Smooth muscle cell (in vitro differentiated cells): Measurements from ENCODE around the gene SCARB2. TPM values are rescaled to one million over a fixed set of nuclear protein-coding genes. Genes with fewer than 3 reads are reported as not detected.

Experiments used
- DNase-seq: peaks from one replicate; lab custom pipeline; 2025; ENCODE audit not compliant: unreplicated experiment; lab: John Stamatoyannopoulos, UW
- H2AFZ ChIP-seq: fragments of 200-600 bp; sonication (generic); 2 replicates; pipeline ENCODE4 v1.6.0; 2016; ENCODE audit warnings: antibody characterized with exemption, low read depth, mild to moderate bottlenecking
- H3F3A ChIP-seq: fragments of 200-600 bp; sonication (generic); 2 replicates; pipeline ENCODE4 v1.6.0; 2017; ENCODE audit warnings: antibody characterized with exemption, low read depth
- H3K27ac ChIP-seq: fragments of 200-600 bp; sonication (generic); 2 replicates; pipeline ENCODE4 v1.5.1; 2016; ENCODE audit warnings: low read depth, mild to moderate bottlenecking
- H3K27me3 ChIP-seq: fragments of 200-600 bp; sonication (generic); 2 replicates; pipeline ENCODE4 v1.6.1; 2016; ENCODE audit warnings: low read depth, mild to moderate bottlenecking
- H3K36me3 ChIP-seq: fragments of 200-600 bp; sonication (generic); 2 replicates; pipeline ENCODE4 v1.5.1; 2016; ENCODE audit warnings: low read depth
- H3K4me1 ChIP-seq: fragments of 200-600 bp; sonication (generic); 2 replicates; pipeline ENCODE4 v1.5.1; 2016; ENCODE audit warnings: low read depth
- H3K4me2 ChIP-seq: fragments of 200-600 bp; sonication (generic); 2 replicates; pipeline ENCODE4 v1.6.0; 2016; ENCODE audit warnings: mild to moderate bottlenecking
- H3K4me3 ChIP-seq: fragments of 200-600 bp; sonication (generic); 2 replicates; pipeline ENCODE4 v1.5.1; 2016; ENCODE audit warnings: mild to moderate bottlenecking
- H3K79me2 ChIP-seq: fragments of 200-600 bp; sonication (generic); 2 replicates; pipeline ENCODE4 v1.6.0; 2016; ENCODE audit warnings: low read depth, mild to moderate bottlenecking
- H3K9ac ChIP-seq: fragments of 200-600 bp; sonication (generic); 2 replicates; pipeline ENCODE4 v1.6.0; 2016; ENCODE audit warnings: low read depth
- H3K9me3 ChIP-seq: fragments of 200-600 bp; sonication (generic); replicated peaks from 2 replicates; pipeline ENCODE4 v1.5.1; 2016; ENCODE audit warnings: low read depth
- H4K20me1 ChIP-seq: fragments of 200-600 bp; sonication (generic); 2 replicates; pipeline ENCODE4 v1.6.0; 2016; ENCODE audit warnings: low read depth
- WGBS: methylation state at CpG from one replicate; pipeline ENCODE4 v1.1.7; 2016; ENCODE audit warnings: low lambda C conversion rate; 5-methylcytosine and 5-hydroxymethylcytosine counted together
- polyA plus RNA-seq: library from polyadenylated mRNA; unstranded; fragments of >200 nt; fragmentation: Nextera tagmentation; extraction: Ambion mirVana; gene quantifications from 2 replicates; pipeline ENCODE4 v1.2.1, GENCODE V29; 2016
- total RNA-seq: library from RNA; depleted of rRNA; stranded (reverse); fragments of >200 nt; gene quantifications from 2 replicates; pipeline ENCODE4 v1.2.3, GENCODE V29; 2014
- TF ChIP-seq, protein P1 (sequence below): fragments of 200-600 bp; sonication (generic); IDR thresholded peaks from 2 replicates; pipeline ENCODE4 v1.5.1; 2017; ENCODE audit warnings: borderline replicate concordance, mild to moderate bottlenecking, antibody characterized with exemption; ENCODE audit not compliant: insufficient read depth, poor library complexity, severe bottlenecking

SCARB2 gene
- total and polyA plus RNA-seq, 2 experiments from 2014 or later: 162 to 270 TPM

- Histone ChIP-seq H3K79me2 (no peaks in the 10 kb centered on the region), H4K20me1 (no peaks in the 10 kb centered on the region), H2AFZ (no peak overlapping the region), H3K4me2 (no peak overlapping the region), H3K9me3 (no peaks in the 10 kb centered on the region), H3K4me1 (peaks cover 6% of the 10 kb centered on the region), H3F3A (no peaks in the 10 kb centered on the region), H3K9ac (no peak overlapping the region), H3K36me3 (no peaks in the 10 kb centered on the region), H3K4me3 (no peak overlapping the region), H3K27ac (no peak overlapping the region), H3K27me3 (peaks cover 10% of the 10 kb centered on the region)
- WGBS: 89% methylated on average over 6 of the region's 6 CpGs
- TF ChIP-seq, protein P1, sequence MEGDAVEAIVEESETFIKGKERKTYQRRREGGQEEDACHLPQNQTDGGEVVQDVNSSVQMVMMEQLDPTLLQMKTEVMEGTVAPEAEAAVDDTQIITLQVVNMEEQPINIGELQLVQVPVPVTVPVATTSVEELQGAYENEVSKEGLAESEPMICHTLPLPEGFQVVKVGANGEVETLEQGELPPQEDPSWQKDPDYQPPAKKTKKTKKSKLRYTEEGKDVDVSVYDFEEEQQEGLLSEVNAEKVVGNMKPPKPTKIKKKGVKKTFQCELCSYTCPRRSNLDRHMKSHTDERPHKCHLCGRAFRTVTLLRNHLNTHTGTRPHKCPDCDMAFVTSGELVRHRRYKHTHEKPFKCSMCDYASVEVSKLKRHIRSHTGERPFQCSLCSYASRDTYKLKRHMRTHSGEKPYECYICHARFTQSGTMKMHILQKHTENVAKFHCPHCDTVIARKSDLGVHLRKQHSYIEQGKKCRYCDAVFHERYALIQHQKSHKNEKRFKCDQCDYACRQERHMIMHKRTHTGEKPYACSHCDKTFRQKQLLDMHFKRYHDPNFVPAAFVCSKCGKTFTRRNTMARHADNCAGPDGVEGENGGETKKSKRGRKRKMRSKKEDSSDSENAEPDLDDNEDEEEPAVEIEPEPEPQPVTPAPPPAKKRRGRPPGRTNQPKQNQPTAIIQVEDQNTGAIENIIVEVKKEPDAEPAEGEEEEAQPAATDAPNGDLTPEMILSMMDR: no peak
- DNase-seq: no peak
These were observed 42.4 kb upstream of the SCARB2 start for GRCh38 chr4:76256032-76256431.

- H3K9me3 ChIP-seq: no peaks in the 10 kb centered on the region
- H3K4me1 ChIP-seq: peaks cover 6% of the 10 kb centered on the region
- H3K4me3 ChIP-seq: no peak overlapping the region
- H3K27me3 ChIP-seq: peaks cover 28% of the 10 kb centered on the region
- H3K79me2 ChIP-seq: no peaks in the 10 kb centered on the region
- no peaks in the 10 kb centered on the region for H3K36me3 ChIP-seq
- no peak overlapping the region for H2AFZ ChIP-seq
- no peak overlapping the region for H3K4me2 ChIP-seq
- TF ChIP-seq, protein P1: no peak
- no peak overlapping the region for H3K9ac ChIP-seq
- 91% methylated on average over 6 of the region's 6 CpGs for WGBS
- no peak overlapping the region for H3K27ac ChIP-seq
- no peak for DNase-seq
- no peaks in the 10 kb centered on the region for H3F3A ChIP-seq
- no peaks in the 10 kb centered on the region for H4K20me1 ChIP-seq
These were observed 39.9 kb upstream of the SCARB2 start for GRCh38 chr4:76253511-76253910.

- H3K27me3 ChIP-seq: peaks cover 32% of the 10 kb centered on the region
- no peaks in the 10 kb centered on the region for H3K36me3 ChIP-seq
- no peaks in the 10 kb centered on the region for H3K9me3 ChIP-seq
- H3K27ac ChIP-seq: no peak overlapping the region
- TF ChIP-seq, protein P1: no peak
- no peak for DNase-seq
- no peaks in the 10 kb centered on the region for H4K20me1 ChIP-seq
- H3F3A ChIP-seq: no peaks in the 10 kb centered on the region
- H2AFZ ChIP-seq: peak overlapping the region; percentile 77
- H3K4me1 ChIP-seq: peaks cover 6% of the 10 kb centered on the region
- H3K9ac ChIP-seq: peak overlapping the region; percentile 87
- H3K79me2 ChIP-seq: no peaks in the 10 kb centered on the region
- 88% methylated on average over 8 of the region's 8 CpGs for WGBS
- peak overlapping the region; percentile 63 for H3K4me3 ChIP-seq
- peak overlapping the region; percentile 97 for H3K4me2 ChIP-seq
These were observed 38.6 kb upstream of the SCARB2 start for GRCh38 chr4:76252271-76252653.

DNA sequence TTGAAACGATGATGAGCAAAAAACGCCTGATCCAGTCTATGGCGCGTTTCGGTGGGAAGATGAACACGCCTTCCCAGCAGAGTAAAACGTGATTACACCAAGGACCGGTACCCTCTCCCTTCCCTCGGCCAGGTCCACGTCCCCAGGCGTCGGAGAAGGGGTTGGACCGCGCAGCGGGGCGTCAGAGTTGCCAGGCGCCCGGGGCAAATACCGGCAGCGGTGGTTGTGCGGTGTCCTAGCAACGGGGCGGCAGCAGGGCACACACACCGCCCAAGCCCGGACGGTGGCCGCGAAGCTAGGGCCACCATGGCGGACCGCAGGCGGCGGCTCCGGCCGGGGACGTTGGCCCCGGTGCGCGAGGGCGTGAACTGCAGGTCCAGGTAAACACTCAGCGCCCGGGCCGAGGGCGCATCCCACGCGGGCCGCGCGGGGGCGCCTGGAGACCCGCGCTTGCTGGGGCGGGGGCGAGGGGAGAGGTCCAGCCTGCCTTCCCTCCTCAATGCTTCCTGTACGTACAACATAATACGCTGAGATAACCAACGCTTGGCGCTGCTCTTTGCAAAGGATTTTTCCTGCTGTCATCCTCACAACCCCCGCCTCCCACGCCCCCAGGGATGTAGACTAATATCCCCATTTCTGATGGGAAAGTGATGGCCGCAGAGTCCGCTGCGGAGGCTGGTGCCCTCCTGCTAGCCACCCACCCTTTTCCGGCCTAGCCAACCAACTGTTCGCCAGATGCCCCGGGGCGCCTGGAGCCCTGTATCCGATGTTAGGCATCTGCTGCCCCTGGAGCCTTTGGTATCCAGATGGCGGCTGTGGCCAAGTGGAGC is 38.0 kb upstream of the SCARB2 start, which contains the start of gene FAM47E:
Gene FAM47E (plus strand): TSS at position 281 of the 830 bp plus-strand sequence. CDS start 26 bp downstream, at position 307.
- Histone ChIP-seq H3K4me2 (peak within 1 kb of the TSS; percentile 97), H3K36me3 (no peaks in the 10 kb centered on the region), H3K79me2 (no peaks in the 10 kb centered on the region), H3K9me3 (no peaks in the 10 kb centered on the region), H3K4me3 (peak within 1 kb of the TSS; percentile 63), H3F3A (no peaks in the 10 kb centered on the region), H4K20me1 (no peaks in the 10 kb centered on the region), H3K9ac (peak within 1 kb of the TSS; percentile 87), H2AFZ (peak within 1 kb of the TSS; percentile 77), H3K4me1 (peaks cover 6% of the 10 kb centered on the region), H3K27me3 (peaks cover 32% of the 10 kb centered on the region), H3K27ac (no peak within 1 kb of the TSS)
- WGBS: 11% methylated on average over 60 of the region's 68 CpGs
- TF ChIP-seq, protein P1: peak; percentile 37
- peak; percentile 22 for DNase-seq
